ENCODE data around the gene OR5D13. TPM values are rescaled to one million over a fixed set of nuclear protein-coding genes. Genes with fewer than 3 reads are reported as not detected.

The OR5D13 gene
- total RNA-seq (not detected), total RNA-seq (0 reads per million in 2 donors)

- Mint-ChIP-seq H3K36me3 (ENCODE audit: low read depth) (no peaks in the 10 kb centered on the region), H3K4me1 (no peaks in the 10 kb centered on the region), H3K27me3 (no peaks in the 10 kb centered on the region), H3K27ac (no peak within 1 kb of the TSS), H3K4me3 (no peak within 1 kb of the TSS)
- DNase-seq, result no peak
- no peak for ATAC-seq
- H3K9me3 ChIP-seq (ENCODE audit: control insufficient read depth, low read length, poor library complexity, severe bottlenecking), result no peaks in the 10 kb centered on the region
These were observed at the start of gene OR5D13 for GRCh38 chr11:55773138-55773537. OR5D13 (plus strand) TSS chr11:55773438; CDS start chr11:55773438, 0 bp downstream.

GRCh38 chr11:55726715-55727324, 46.4 kb upstream of the OR5D13 start:
- no peaks in the 10 kb centered on the region for H3K9me3 ChIP-seq (ENCODE audit: control insufficient read depth, low read length, poor library complexity, severe bottlenecking)
- H3K36me3 Mint-ChIP-seq (ENCODE audit: low read depth), result no peaks in the 10 kb centered on the region
- no peaks in the 10 kb centered on the region for H3K4me1 Mint-ChIP-seq
- no peak overlapping the region for H3K4me3 Mint-ChIP-seq
- H3K27me3 Mint-ChIP-seq, result no peaks in the 10 kb centered on the region
- ATAC-seq, result no peak
- no peak for DNase-seq
- H3K27ac Mint-ChIP-seq, result no peak overlapping the region

GRCh38 chr11:55732936-55733335, 40.3 kb upstream of the OR5D13 start:
- H3K27ac Mint-ChIP-seq, result no peak overlapping the region
- no peaks in the 10 kb centered on the region for H3K36me3 Mint-ChIP-seq (ENCODE audit: low read depth)
- DNase-seq (no peak), ATAC-seq (no peak)
- no peaks in the 10 kb centered on the region for H3K27me3 Mint-ChIP-seq
- H3K9me3 ChIP-seq (ENCODE audit: control insufficient read depth, low read length, poor library complexity, severe bottlenecking), result no peaks in the 10 kb centered on the region
- H3K4me1 Mint-ChIP-seq, result no peaks in the 10 kb centered on the region
- no peak overlapping the region for H3K4me3 Mint-ChIP-seq

DNA sequence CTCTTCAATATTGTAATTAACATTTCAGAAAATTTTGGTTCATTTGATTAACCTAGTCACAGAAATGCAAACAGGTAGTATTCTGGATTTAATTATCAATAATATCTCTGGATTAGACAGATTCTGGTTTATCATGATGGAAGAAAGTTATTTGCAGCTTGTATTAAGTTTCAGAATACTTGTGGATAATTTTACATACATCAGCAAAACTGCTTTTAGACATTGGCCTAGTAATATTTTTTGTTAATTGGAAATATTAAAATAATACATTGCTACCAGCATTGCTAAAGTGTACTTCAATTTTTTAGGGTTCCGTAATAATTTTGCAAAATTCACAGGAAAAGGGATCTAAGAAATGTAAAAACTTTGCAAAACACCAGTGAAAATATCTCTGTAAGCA, 18.4 kb downstream of the OR5D13 start:
- no peak overlapping the region for H3K4me3 Mint-ChIP-seq
- no peaks in the 10 kb centered on the region for H3K4me1 Mint-ChIP-seq
- no peak for DNase-seq
- H3K36me3 Mint-ChIP-seq (ENCODE audit: low read depth), result no peaks in the 10 kb centered on the region
- no peak overlapping the region for H3K27ac Mint-ChIP-seq
- H3K27me3 Mint-ChIP-seq, result no peaks in the 10 kb centered on the region
- no peaks in the 10 kb centered on the region for H3K9me3 ChIP-seq (ENCODE audit: control insufficient read depth, low read length, poor library complexity, severe bottlenecking)
- ATAC-seq, result no peak

GRCh38 chr11:55793321-55793720, 20.1 kb downstream of the OR5D13 start:
- no peak for DNase-seq
- H3K9me3 ChIP-seq (ENCODE audit: control insufficient read depth, low read length, poor library complexity, severe bottlenecking), result no peaks in the 10 kb centered on the region
- no peaks in the 10 kb centered on the region for H3K36me3 Mint-ChIP-seq (ENCODE audit: low read depth)
- H3K27ac Mint-ChIP-seq, result no peak overlapping the region
- no peak overlapping the region for H3K4me3 Mint-ChIP-seq
- ATAC-seq, result no peak
- no peaks in the 10 kb centered on the region for H3K4me1 Mint-ChIP-seq
- no peaks in the 10 kb centered on the region for H3K27me3 Mint-ChIP-seq

- DNase-seq (no peak), ATAC-seq (no peak)
- H3K36me3 Mint-ChIP-seq (ENCODE audit: low read depth), result no peaks in the 10 kb centered on the region
- H3K27ac Mint-ChIP-seq, result no peak within 1 kb of the TSS
- no peak within 1 kb of the TSS for H3K4me3 Mint-ChIP-seq
- no peaks in the 10 kb centered on the region for H3K9me3 ChIP-seq (ENCODE audit: control insufficient read depth, low read length, poor library complexity, severe bottlenecking)
- H3K27me3 Mint-ChIP-seq, result no peaks in the 10 kb centered on the region
- H3K4me1 Mint-ChIP-seq, result no peaks in the 10 kb centered on the region
These were observed 22.0 kb downstream of the OR5D13 start, which contains the start of gene OR5D14 for GRCh38 chr11:55795256-55795655. OR5D14 (plus strand) TSS chr11:55795556; CDS start chr11:55795556, 0 bp downstream.

- ATAC-seq, result no peak
- Mint-ChIP-seq H3K4me1 (no peaks in the 10 kb centered on the region), H3K36me3 (ENCODE audit: low read depth) (no peaks in the 10 kb centered on the region), H3K27me3 (no peaks in the 10 kb centered on the region), H3K4me3 (no peak overlapping the region), H3K27ac (no peak overlapping the region)
- H3K9me3 ChIP-seq (ENCODE audit: control insufficient read depth, low read length, poor library complexity, severe bottlenecking), result no peaks in the 10 kb centered on the region
- no peak for DNase-seq
These were observed 33.0 kb downstream of the OR5D13 start for GRCh38 chr11:55806248-55806647.

DNA sequence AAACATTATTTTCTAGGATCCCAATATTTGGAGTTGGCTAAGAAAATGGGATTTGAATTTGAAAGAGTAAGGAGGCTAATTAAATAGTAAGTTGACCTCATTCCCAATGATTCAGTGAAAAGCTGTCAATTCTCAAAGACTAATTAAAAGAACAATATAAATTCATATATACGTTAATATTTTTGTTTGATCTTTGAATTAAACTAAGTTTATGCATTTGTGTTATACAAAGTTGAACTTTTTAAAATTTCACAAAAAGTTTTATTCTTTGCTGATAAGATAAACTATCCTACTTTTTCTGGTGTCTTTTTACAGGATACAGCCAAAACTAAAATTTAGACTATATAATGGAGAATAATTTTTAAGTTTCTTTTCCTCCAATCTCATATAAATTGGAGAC, 37.8 kb downstream of the OR5D13 start, which contains the start of gene OR5L1:
OR5L1 (plus strand) TSS at position 301 of the 400 bp plus-strand sequence. CDS start 100 bp downstream, outside the sequence.
- Mint-ChIP-seq H3K27me3 (no peaks in the 10 kb centered on the region), H3K4me1 (no peaks in the 10 kb centered on the region), H3K36me3 (ENCODE audit: low read depth) (no peaks in the 10 kb centered on the region), H3K4me3 (no peak within 1 kb of the TSS), H3K27ac (no peak within 1 kb of the TSS)
- H3K9me3 ChIP-seq (ENCODE audit: control insufficient read depth, low read length, poor library complexity, severe bottlenecking), result no peaks in the 10 kb centered on the region
- DNase-seq (no peak), ATAC-seq (no peak)

DNA sequence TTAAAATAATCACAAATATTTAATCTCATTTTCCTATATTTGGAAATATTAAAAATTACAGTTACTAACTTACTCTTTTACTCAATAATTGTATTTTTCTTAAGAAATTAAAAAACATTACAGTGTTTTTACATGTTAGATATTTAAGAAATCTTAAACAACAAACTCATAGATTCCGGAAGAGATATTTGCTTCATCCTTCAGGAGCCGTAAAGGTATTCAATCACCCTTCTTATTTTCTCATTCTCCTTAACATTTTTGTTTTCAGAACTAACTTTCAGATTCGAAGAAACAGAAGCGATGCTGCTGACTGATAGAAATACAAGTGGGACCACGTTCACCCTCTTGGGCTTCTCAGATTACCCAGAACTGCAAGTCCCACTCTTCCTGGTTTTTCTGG, 46.1 kb downstream of the OR5D13 start, which contains the start of gene OR5D18:
OR5D18 (plus strand) TSS at position 301 of the 400 bp plus-strand sequence; CDS start at position 301, 0 bp downstream.
- no peak for DNase-seq
- Mint-ChIP-seq H3K27ac (no peak within 1 kb of the TSS), H3K27me3 (no peaks in the 10 kb centered on the region), H3K4me3 (no peak within 1 kb of the TSS), H3K4me1 (no peaks in the 10 kb centered on the region), H3K36me3 (ENCODE audit: low read depth) (no peaks in the 10 kb centered on the region)
- ATAC-seq, result no peak
- H3K9me3 ChIP-seq (ENCODE audit: control insufficient read depth, low read length, poor library complexity, severe bottlenecking), result no peaks in the 10 kb centered on the region

Other genes with a start within 250 kb of the OR5D13 start
- gene OR4C15, start 219.0 kb upstream of the OR5D13 start, total RNA-seq, result not detected
- not detected for gene OR4C16, start 201.3 kb upstream of the OR5D13 start, total RNA-seq
- not detected for gene OR4C11, start 165.8 kb upstream of the OR5D13 start, total RNA-seq
- gene OR4P4, start 138.3 kb upstream of the OR5D13 start, total RNA-seq, result not detected
- not detected for gene OR4S2, start 125.1 kb upstream of the OR5D13 start, total RNA-seq
- not detected for gene OR4C6, start 111.2 kb upstream of the OR5D13 start, total RNA-seq
- not detected for gene OR5D14, start 22.1 kb downstream of the OR5D13 start, total RNA-seq
- not detected for gene OR5L1, start 37.9 kb downstream of the OR5D13 start, total RNA-seq
- gene OR5D18, start 46.2 kb downstream of the OR5D13 start, total RNA-seq, result not detected
- not detected for gene OR5L2, start 53.8 kb downstream of the OR5D13 start, total RNA-seq
- gene OR5D16, start 65.3 kb downstream of the OR5D13 start, total RNA-seq, result not detected
- under 1 TPM in 1 of 2 donors, not detected in 1; 0.17 TPM for gene TRIM51, start 109.9 kb downstream of the OR5D13 start, total RNA-seq
- not detected for gene OR5W2, start 141.1 kb downstream of the OR5D13 start, total RNA-seq
- gene OR5I1, start 163.0 kb downstream of the OR5D13 start, total RNA-seq, result not detected
- gene OR10AG1, start 196.5 kb downstream of the OR5D13 start, total RNA-seq, result not detected
- not detected for gene OR5F1, start 221.2 kb downstream of the OR5D13 start, total RNA-seq